Measurements from ENCODE around the gene MLC1.

Gene MLC1

DNA sequence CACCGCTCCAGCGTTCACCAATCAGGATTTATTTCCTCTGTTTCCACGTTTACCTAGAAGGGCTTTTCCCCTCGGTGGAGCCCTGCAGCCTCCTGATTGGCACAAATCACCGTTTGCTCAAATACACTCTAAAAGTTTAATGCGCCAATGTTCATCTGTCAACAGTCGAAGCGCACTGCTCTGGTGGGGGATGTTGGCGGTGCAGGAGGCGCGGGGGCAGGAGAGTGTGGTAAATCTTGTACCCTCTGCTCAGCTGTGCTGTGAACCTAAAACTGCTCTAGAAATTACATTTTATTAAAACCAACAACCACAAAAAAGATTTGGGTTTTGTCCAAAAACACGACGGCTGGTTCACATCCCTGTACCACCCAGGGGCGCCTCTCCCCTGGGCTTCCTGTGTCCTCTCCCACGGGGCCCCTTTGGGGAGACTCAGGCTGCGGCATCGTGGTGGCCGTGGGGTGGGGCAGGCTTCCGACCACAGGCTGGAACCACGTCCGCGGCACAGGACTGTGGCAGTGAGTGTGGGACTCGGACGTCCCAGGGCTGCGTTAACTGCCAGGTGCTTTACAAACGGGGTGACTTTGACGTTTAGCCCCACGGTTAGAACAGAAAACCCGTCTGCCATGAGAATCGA, 40.6 kb downstream of the MLC1 start:
- no peak overlapping the region for H3K4me3 ChIP-seq (ENCODE audit: low read depth, low read length)
- no peak overlapping the region for H3K9ac ChIP-seq
- TF ChIP-seq, protein P1, sequence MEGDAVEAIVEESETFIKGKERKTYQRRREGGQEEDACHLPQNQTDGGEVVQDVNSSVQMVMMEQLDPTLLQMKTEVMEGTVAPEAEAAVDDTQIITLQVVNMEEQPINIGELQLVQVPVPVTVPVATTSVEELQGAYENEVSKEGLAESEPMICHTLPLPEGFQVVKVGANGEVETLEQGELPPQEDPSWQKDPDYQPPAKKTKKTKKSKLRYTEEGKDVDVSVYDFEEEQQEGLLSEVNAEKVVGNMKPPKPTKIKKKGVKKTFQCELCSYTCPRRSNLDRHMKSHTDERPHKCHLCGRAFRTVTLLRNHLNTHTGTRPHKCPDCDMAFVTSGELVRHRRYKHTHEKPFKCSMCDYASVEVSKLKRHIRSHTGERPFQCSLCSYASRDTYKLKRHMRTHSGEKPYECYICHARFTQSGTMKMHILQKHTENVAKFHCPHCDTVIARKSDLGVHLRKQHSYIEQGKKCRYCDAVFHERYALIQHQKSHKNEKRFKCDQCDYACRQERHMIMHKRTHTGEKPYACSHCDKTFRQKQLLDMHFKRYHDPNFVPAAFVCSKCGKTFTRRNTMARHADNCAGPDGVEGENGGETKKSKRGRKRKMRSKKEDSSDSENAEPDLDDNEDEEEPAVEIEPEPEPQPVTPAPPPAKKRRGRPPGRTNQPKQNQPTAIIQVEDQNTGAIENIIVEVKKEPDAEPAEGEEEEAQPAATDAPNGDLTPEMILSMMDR (IDR thresholded peaks at IDR 0.05): no peak
- H2AFZ ChIP-seq: no peak overlapping the region
- no peak overlapping the region for H3K27ac ChIP-seq
- H3K36me3 ChIP-seq (ENCODE audit: control insufficient read depth, insufficient read depth, low read length): no peaks in the 10 kb centered on the region
- H3K27me3 ChIP-seq (ENCODE audit: control insufficient read depth, insufficient read depth, low read length): no peaks in the 10 kb centered on the region
- no peaks in the 10 kb centered on the region for H3K79me2 ChIP-seq
- no peaks in the 10 kb centered on the region for H3K4me1 ChIP-seq
- H3K4me2 ChIP-seq (ENCODE audit: low read length): no peak overlapping the region
- no peaks in the 10 kb centered on the region for H3K9me3 ChIP-seq (ENCODE audit: control insufficient read depth, low read length)

DNA sequence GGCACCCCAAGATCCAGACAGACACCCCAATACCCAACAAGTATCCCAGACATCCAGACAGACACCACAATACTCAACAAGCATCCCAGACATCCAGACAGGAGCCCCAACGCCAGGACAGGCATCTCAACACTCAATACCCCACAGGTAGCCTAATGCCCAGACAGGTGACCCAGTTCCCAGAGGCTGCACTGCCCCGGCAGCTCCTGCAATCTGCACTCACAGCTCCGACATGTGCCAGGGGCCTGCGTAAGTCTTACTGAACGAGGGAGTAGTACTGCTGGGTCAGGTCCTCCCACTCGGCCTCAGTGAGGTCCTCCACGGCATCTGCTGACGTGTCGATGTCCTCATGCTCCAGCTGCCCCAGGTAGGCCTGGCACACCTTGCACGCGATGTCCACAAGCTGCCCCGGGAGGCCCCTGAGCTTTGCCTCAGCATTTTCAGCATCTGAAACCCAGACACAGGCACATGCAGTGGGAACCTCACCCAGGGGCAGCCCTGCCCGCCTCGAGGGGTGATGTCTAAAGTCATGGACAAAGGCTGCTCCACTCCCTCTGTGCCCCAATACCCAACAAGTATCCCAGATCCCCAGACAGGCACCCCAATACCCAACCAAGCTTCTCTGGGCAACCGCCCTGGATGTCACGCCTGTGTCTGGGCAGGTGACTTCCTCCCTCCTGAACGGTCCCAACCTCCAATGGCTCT, 43.7 kb downstream of the MLC1 start:
- TF ChIP-seq, protein P1 (IDR thresholded peaks at IDR 0.05): no peak

DNA sequence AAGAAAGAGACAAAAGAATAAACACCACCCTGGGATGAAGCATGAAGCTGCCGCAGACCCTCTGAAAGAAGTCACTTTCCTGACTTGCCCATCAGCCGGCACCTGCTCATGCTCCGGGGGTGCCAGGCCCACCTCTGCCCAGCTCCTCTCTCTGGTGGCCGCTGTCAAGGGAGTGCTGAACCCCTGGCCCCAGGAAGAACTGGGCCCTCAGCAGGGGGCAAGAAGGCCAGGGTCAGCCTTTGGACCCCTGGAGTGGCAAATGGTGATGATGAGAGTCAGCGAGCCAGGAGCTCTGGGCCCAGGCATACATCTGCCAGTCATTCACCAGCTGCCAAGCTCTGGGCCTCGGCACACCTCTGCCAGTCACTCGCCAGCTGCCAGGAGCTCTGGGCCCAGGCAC, 44.5 kb downstream of the MLC1 start:
- TF ChIP-seq, protein P1 (IDR thresholded peaks at IDR 0.05): no peak
- no peaks in the 10 kb centered on the region for H3K9me3 ChIP-seq (ENCODE audit: control insufficient read depth, low read length)

More for the DNA sequence above, 43.7 kb downstream of the MLC1 start:
- Histone ChIP-seq H3K9ac (no peak overlapping the region), H2AFZ (no peak overlapping the region), H3K4me3 (ENCODE audit: low read depth, low read length) (no peak overlapping the region), H3K79me2 (no peaks in the 10 kb centered on the region), H3K27me3 (ENCODE audit: control insufficient read depth, insufficient read depth, low read length) (no peaks in the 10 kb centered on the region), H3K4me1 (no peaks in the 10 kb centered on the region), H3K27ac (no peak overlapping the region), H3K36me3 (ENCODE audit: control insufficient read depth, insufficient read depth, low read length) (no peaks in the 10 kb centered on the region), H3K9me3 (ENCODE audit: control insufficient read depth, low read length) (no peaks in the 10 kb centered on the region), H3K4me2 (ENCODE audit: low read length) (no peak overlapping the region)

DNA sequence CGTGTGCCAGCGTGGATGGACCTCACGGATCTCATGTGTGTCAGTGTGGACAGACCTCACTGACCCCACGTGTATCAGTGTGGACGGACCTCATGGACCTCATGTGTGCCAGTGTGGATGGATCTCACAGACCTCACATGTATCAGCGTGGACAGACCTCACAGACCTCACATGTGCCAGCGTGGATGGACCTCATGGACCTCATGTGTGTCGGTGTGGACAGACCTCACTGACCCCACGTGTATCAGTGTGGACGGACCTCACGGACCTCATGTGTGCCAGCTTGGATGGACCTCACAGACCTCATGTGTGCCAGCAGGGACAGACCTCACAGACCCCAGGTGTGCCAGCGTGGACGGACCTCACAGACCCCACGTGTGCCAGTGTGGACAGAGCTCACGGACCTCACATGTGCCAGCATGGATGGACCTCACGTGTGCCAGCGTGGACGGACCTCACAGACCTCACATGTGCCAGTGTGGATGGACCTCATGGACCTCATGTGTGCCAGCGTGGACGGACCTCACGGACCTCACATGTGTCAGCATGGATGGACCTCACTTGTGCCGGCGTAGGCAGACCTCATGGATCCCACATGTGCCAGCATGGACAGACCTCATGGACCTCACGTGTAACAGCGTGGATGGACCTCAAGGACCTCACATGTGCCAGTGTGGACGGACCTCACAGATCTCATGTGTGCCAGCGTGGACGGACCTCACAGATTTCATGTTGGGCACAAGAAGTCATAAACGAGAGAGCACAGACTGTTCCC, 45.4 kb downstream of the MLC1 start:
- TF ChIP-seq, protein P1 (IDR thresholded peaks at IDR 0.05): no peak
- Histone ChIP-seq H3K27me3 (ENCODE audit: control insufficient read depth, insufficient read depth, low read length) (no peaks in the 10 kb centered on the region), H3K9ac (no peak overlapping the region), H3K4me1 (no peaks in the 10 kb centered on the region), H3K4me2 (ENCODE audit: low read length) (no peak overlapping the region), H2AFZ (no peak overlapping the region), H3K79me2 (no peaks in the 10 kb centered on the region), H3K36me3 (ENCODE audit: control insufficient read depth, insufficient read depth, low read length) (no peaks in the 10 kb centered on the region), H3K4me3 (ENCODE audit: low read depth, low read length) (no peak overlapping the region), H3K27ac (no peak overlapping the region), H3K9me3 (ENCODE audit: control insufficient read depth, low read length) (no peaks in the 10 kb centered on the region)

More for the DNA sequence above, 44.5 kb downstream of the MLC1 start:
- H3K27ac ChIP-seq: no peak overlapping the region
- no peaks in the 10 kb centered on the region for H3K36me3 ChIP-seq (ENCODE audit: control insufficient read depth, insufficient read depth, low read length)
- H3K4me2 ChIP-seq (ENCODE audit: low read length): no peak overlapping the region
- no peaks in the 10 kb centered on the region for H3K79me2 ChIP-seq
- H3K4me1 ChIP-seq: no peaks in the 10 kb centered on the region
- H3K27me3 ChIP-seq (ENCODE audit: control insufficient read depth, insufficient read depth, low read length): no peaks in the 10 kb centered on the region
- no peak overlapping the region for H3K4me3 ChIP-seq (ENCODE audit: low read depth, low read length)
- no peak overlapping the region for H3K9ac ChIP-seq
- H2AFZ ChIP-seq: no peak overlapping the region
